Measurements from ENCODE around the gene EMP2.

- TF ChIP-seq CTCF (IDR thresholded peaks at IDR 0.05) (no peak), POLR2A (IDR thresholded peaks at IDR 0.05) (no peak), POLR2AphosphoS5 (IDR thresholded peaks at IDR 0.05) (no peak), EP300 (IDR thresholded peaks at IDR 0.05) (no peak)
Observed at GRCh38 chr16:10620120-10620519, 39.7 kb upstream of the EMP2 start.
